NCI-H460 (cell line): Measurements from ENCODE around the gene GPSM3. TPM values are rescaled to one million over a fixed set of nuclear protein-coding genes. Genes with fewer than 3 reads are reported as not detected.
A peak's percentile ranks its signal among the peaks of the same experiment; 100 is the strongest.
"Not testable (repeated sequence)": the region's sequence is repeated elsewhere in the genome, so short reads cannot be mapped to it uniquely, and the experiment has no call there.

Source experiments
- DNase-seq: peaks from one replicate; pipeline ENCODE4 v3.0.0-alpha.2; 2016; ENCODE audit warnings: low read depth; ENCODE audit errors: extremely low read depth
- total RNA-seq: library from RNA; depleted of rRNA; stranded (reverse); fragments of >200 nt; shearing (Covaris generic); gene quantifications from 2 replicates; pipeline ENCODE4 v1.2.3, GENCODE V29; 2014

GPSM3 gene
- total RNA-seq, 1 experiment from 2014 or later: 0.92 TPM

GRCh38 chr6:32188381-32189068, 3.9 kb downstream of the GPSM3 start:
- no peak for DNase-seq

- DNase-seq: not testable (repeated sequence)
These were observed 4.6 kb downstream of the GPSM3 start for GRCh38 chr6:32187725-32188380.

GRCh38 chr6:32187009-32187709, 5.3 kb downstream of the GPSM3 start:
- DNase-seq: no peak

DNA sequence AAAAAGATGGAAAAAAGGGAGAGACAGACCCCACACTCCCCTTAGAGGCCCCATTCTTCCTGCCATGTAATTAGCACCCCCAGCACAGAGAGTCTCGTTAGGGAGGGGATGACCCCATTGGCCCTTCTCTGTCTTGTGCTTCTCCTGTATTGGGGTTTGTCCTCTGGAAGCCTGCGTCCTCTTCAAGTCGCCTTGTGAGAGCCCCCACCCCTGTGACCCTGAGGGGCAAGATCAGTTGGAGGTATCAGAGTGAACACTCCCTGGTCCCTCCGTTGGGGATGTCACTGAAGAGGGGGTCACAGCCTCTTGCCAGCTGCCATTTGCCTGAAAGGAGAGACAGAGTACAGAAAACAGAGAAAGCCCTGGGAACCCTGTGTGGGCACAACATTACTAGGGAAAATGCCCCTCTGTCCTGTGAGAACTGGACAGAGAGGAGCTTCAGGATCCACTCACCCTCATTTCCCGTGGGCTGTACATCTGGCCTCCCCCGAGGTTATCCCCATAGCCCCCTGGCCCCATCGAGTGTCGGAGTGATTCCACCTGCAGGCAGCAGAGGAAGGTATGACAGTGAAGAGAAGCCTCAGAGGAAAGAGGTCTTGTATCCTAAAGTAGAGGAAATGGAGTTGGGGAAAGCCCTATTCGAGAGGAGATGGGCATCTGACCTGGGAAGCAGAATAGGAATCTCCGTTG, 6.1 kb downstream of the GPSM3 start:
- not testable (repeated sequence) for DNase-seq

DNA sequence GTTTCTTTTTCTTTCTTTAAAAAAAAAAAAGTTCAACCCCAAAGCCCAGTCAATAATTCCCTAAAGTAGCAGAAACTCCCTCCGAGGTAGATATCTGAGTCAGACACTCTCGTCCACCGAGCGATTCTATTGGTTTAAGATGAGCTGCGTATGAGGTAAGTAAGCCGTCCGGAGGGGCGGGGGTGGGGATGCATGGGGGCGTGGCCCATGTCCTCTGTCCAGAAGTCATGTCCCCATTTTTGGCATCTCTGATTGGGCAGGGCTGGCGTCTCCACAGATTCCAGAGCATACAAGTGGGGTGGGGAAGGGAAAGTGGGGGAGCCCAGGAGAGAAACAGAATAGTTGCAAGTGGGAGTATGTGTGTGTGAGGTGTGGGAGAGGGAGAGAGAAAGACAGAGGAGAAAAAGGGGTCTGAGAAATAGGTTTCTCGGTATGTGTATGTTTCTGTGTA, 6.7 kb downstream of the GPSM3 start:
- peak; percentile 74 for DNase-seq

DNA sequence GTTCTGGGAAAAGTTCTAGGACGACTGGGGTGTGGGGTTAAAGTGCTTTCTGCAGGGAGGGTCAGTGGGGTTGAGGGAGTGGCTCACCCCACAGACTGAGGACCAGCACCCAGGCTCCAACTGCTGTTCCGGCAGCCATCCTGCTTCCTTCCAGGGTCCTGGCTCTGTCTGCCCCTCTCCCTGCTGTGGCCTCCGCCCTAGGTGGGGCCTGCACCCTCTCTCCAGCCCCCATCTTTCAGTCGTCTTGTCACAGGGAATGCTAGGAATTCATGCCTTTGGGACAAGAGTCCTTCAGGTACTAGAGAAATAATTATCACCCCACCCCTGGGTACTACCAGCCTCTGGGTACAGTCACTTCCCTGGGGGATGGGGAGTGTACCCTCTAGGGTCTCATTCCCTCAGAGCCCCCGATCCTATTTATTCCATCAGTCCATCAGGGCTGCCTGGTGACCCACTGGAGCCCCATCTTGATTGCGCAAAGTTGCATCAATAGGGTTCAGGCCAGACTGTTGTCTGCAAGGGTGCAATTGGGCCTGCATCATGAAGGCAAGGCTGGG, 8.3 kb downstream of the GPSM3 start, which contains the start of gene AGER:
AGER (minus strand) TSS at position 170 of the 557 bp plus-strand sequence; CDS start at position 139, 31 bp downstream.
- DNase-seq: no peak

- DNase-seq: no peak
These were observed 8.9 kb downstream of the GPSM3 start for GRCh38 chr6:32183483-32184083.

GRCh38 chr6:32183030-32183429, 9.4 kb downstream of the GPSM3 start:
- DNase-seq: no peak

DNA sequence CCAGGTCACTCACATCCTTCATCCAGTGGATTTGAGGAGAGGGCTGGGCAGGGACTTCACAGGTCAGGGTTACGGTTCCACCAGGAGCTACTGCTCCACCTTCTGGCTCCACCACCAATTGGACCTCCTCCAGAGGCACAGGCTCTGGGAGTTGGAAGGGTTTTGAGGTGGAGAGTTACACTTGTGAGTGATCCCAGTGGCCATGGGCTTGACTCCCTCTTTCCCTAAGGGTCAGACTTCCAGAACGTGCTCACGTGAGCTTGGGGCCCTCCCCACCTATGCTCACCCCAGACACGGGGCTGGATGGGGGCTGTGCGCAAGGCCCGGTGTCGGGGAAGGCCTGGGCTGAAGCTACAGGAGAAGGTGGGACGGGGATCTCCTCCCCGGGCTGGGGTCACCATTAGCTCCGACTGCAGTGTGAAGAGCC, 9.9 kb downstream of the GPSM3 start:
- DNase-seq: no peak

GRCh38 chr6:32181915-32182529, 10.4 kb downstream of the GPSM3 start:
- no peak for DNase-seq

GRCh38 chr6:32181148-32181702, 11.2 kb downstream of the GPSM3 start:
- DNase-seq: no peak

DNA sequence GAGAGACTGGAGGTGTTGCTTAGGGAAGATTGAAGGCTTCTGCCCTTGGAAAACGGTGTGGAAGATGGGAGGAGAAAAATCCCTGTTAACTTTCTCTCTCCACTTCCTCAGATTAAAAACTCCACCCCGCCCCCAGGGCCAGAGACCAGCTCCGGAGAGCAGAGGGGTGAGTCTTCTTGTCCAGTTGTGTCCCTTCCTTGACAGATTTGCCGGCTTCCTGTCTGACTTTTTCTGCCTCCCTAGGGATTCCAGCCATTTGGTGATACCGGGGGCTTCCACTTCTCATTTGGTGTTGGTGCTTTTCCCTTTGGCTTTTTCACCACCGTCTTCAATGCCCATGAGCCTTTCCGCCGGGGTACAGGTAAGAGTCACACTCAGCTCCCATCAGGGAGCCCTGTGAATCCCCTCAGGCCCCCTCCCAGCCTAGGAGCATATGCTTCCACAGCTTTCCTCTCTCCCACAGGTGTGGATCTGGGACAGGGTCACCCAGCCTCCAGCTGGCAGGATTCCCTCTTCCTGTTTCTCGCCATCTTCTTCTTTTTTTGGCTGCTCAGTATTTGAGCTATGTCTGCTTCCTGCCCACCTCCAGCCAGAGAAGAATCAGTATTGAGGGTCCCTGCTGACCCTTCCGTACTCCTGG, 12.6 kb downstream of the GPSM3 start:
- DNase-seq: no peak

GRCh38 chr6:32178547-32179440, 13.6 kb downstream of the GPSM3 start:
- no peak for DNase-seq

- DNase-seq: peak; percentile 99
These were observed 14.5 kb downstream of the GPSM3 start, which contains the start of gene RNF5 for GRCh38 chr6:32177788-32178546. TSS of gene RNF5 (plus strand) at chr6:32178405. CDS start at chr6:32178512, 107 bp downstream.

- peak; percentile 22 for DNase-seq
These were observed 15.2 kb downstream of the GPSM3 start for GRCh38 chr6:32177183-32177787.

- DNase-seq: no peak
These were observed 15.8 kb downstream of the GPSM3 start for GRCh38 chr6:32176476-32177182.
